Measurements from ENCODE around the gene ISG20.

DNA sequence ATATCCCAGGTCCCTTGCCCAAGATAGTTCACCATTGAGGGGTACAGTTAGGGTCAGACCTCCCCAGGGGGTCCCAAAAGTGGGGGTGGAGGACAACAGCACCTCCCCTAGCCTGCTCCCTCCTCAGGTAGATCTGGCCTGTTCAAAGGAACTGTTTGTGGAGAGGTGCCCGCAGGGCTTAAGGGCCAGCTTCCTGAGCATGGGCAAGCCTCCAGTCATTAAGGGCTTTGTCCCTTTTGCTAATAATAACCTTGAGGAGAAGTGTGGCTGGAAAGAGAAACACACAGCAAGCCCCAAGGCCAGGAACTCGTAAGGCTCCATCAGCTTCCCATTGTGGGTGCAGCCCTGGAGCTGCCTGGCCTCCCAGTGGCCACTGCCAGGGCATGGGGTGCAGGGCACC, 47.4 kb downstream of the ISG20 start:
- TF ChIP-seq, protein P1, sequence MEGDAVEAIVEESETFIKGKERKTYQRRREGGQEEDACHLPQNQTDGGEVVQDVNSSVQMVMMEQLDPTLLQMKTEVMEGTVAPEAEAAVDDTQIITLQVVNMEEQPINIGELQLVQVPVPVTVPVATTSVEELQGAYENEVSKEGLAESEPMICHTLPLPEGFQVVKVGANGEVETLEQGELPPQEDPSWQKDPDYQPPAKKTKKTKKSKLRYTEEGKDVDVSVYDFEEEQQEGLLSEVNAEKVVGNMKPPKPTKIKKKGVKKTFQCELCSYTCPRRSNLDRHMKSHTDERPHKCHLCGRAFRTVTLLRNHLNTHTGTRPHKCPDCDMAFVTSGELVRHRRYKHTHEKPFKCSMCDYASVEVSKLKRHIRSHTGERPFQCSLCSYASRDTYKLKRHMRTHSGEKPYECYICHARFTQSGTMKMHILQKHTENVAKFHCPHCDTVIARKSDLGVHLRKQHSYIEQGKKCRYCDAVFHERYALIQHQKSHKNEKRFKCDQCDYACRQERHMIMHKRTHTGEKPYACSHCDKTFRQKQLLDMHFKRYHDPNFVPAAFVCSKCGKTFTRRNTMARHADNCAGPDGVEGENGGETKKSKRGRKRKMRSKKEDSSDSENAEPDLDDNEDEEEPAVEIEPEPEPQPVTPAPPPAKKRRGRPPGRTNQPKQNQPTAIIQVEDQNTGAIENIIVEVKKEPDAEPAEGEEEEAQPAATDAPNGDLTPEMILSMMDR (IDR thresholded peaks at IDR 0.05; ENCODE audit: poor library complexity) = no peak
- TF ChIP-seq EZH2 (IDR thresholded peaks at IDR 0.05; ENCODE audit: borderline replicate concordance) = no peak
- TF ChIP-seq EZH2phosphoT487 (IDR thresholded peaks at IDR 0.05; ENCODE audit: low read depth, severe bottlenecking, unreplicated experiment) = no peak

All from hepatocyte (in vitro differentiated cells).